Choroid plexus epithelial cell (primary cell): Measurements from ENCODE around the gene GNAL.

Source experiments
- DNase-seq: peaks from one replicate; pipeline ENCODE4 v3.0.0-alpha.2; 2010; ENCODE audit warnings: low read depth
- H3K4me3 ChIP-seq: 2 replicates; pipeline ENCODE4 v1.5.1; 2011; ENCODE audit warnings: low read depth, mild to moderate bottlenecking, control low read depth, low read length, moderate library complexity
- CTCF ChIP-seq: conservative IDR thresholded peaks from 2 replicates; pipeline ENCODE4 v1.5.1; 2011; ENCODE audit warnings: low read depth, mild to moderate bottlenecking, control low read depth, inconsistent platforms, low read length, moderate library complexity

The GNAL gene

GRCh38 chr18:11657152-11657551, 31.9 kb upstream of the GNAL start:
- TF ChIP-seq CTCF, result no peak
- no peak overlapping the region for H3K4me3 ChIP-seq
- DNase-seq, result no peak

GRCh38 chr18:11657554-11657953, 31.5 kb upstream of the GNAL start:
- no peak for DNase-seq
- no peak overlapping the region for H3K4me3 ChIP-seq
- TF ChIP-seq CTCF, result no peak

GRCh38 chr18:11658019-11658418, 31.0 kb upstream of the GNAL start:
- no peak for TF ChIP-seq CTCF
- H3K4me3 ChIP-seq, result no peak overlapping the region
- no peak for DNase-seq

- no peak overlapping the region for H3K4me3 ChIP-seq
- no peak for DNase-seq
- no peak for TF ChIP-seq CTCF
These were observed 30.1 kb upstream of the GNAL start for GRCh38 chr18:11658989-11659388.

GRCh38 chr18:11660691-11661090, 28.4 kb upstream of the GNAL start:
- no peak overlapping the region for H3K4me3 ChIP-seq
- no peak for DNase-seq
- no peak for TF ChIP-seq CTCF

GRCh38 chr18:11661430-11661829, 27.6 kb upstream of the GNAL start:
- no peak overlapping the region for H3K4me3 ChIP-seq
- TF ChIP-seq CTCF, result no peak

GRCh38 chr18:11663439-11664029, 25.5 kb upstream of the GNAL start:
- no peak overlapping the region for H3K4me3 ChIP-seq
- no peak for DNase-seq
- TF ChIP-seq CTCF, result no peak

More at GRCh38 chr18:11661430-11661829, 27.6 kb upstream of the GNAL start:
- peak; percentile 19 for DNase-seq
